Mucosa of gallbladder (tissue), 1 donor: ENCODE measurements around the gene ACBD6. TPM values are rescaled to one million over a fixed set of nuclear protein-coding genes. Genes with fewer than 3 reads are reported as not detected.
A peak's percentile ranks its signal among the peaks of the same experiment; 100 is the strongest.

ENCODE experiments used
- DNase-seq: peaks from one replicate; pipeline ENCODE4 v3.0.0-alpha.2; 2020; ENCODE audit warnings: low spot score
- total RNA-seq: library from RNA; stranded (reverse); gene quantifications from one replicate; pipeline ENCODE4 v1.2.1, GENCODE V29; 2021
- donor health status: DM: no; HTN: no; CAD: no.

Gene ACBD6
- total RNA-seq, 1 donor from 2014 or later: 27.1 TPM

- DNase-seq: no peak
These were observed 245.9 kb downstream of the ACBD6 start for GRCh38 chr1:180256341-180257027.

GRCh38 chr1:180255536-180256340, 246.6 kb downstream of the ACBD6 start:
- DNase-seq: no peak

GRCh38 chr1:180254854-180255253, 247.5 kb downstream of the ACBD6 start:
- no peak for DNase-seq

- no peak for DNase-seq
These were observed 247.9 kb downstream of the ACBD6 start for GRCh38 chr1:180254496-180254819.

GRCh38 chr1:180253585-180254495, 248.5 kb downstream of the ACBD6 start:
- DNase-seq: no peak

GRCh38 chr1:180252638-180253536, 249.5 kb downstream of the ACBD6 start:
- peak; percentile 51 for DNase-seq

- DNase-seq: no peak
These were observed 250.7 kb downstream of the ACBD6 start for GRCh38 chr1:180251526-180252305.

- DNase-seq: no peak
These were observed 251.4 kb downstream of the ACBD6 start for GRCh38 chr1:180250883-180251509.

GRCh38 chr1:180250499-180250770, 251.9 kb downstream of the ACBD6 start:
- DNase-seq: no peak

- no peak for DNase-seq
These were observed 252.5 kb downstream of the ACBD6 start for GRCh38 chr1:180249725-180250498.

GRCh38 chr1:180248731-180249681, 253.4 kb downstream of the ACBD6 start:
- no peak for DNase-seq

GRCh38 chr1:180248176-180248575, 254.2 kb downstream of the ACBD6 start:
- no peak for DNase-seq

GRCh38 chr1:180247580-180247979, 254.8 kb downstream of the ACBD6 start:
- DNase-seq: no peak

- no peak for DNase-seq
These were observed 255.3 kb downstream of the ACBD6 start for GRCh38 chr1:180247061-180247460.

- no peak for DNase-seq
These were observed 255.8 kb downstream of the ACBD6 start for GRCh38 chr1:180246579-180246978.

GRCh38 chr1:180244840-180245239, 257.5 kb downstream of the ACBD6 start:
- DNase-seq: peak; percentile 50

- DNase-seq: no peak
These were observed 258.7 kb downstream of the ACBD6 start for GRCh38 chr1:180243517-180244221.
